SK-N-SH (cell line): ENCODE data around the gene PYGM. TPM values are rescaled to one million over a fixed set of nuclear protein-coding genes. Genes with fewer than 3 reads are reported as not detected.

Experiments used
- CTCF ChIA-PET: fragments of 300-600, 350-600 bp; formaldehyde crosslinking; extraction: SDS; loops from one replicate; lab custom pipeline; 2021; lab: Yijun Ruan, JAX
- POLR2A ChIA-PET: fragments of 350-600 bp; sonication (Branson Sonifier 250); formaldehyde crosslinking; extraction: SDS; loops from one replicate; lab custom pipeline; 2020; ENCODE audit warnings: antibody characterized with exemption, inconsistent platforms; lab: Yijun Ruan, JAX
- DNase-seq: peaks from one replicate; pipeline ENCODE4 v3.0.0; 2012
- H2AFZ ChIP-seq: fragments of 200-600 bp; sonication (generic); 2 replicates; pipeline ENCODE4 v1.8.1; 2016; ENCODE audit warnings: antibody characterized with exemption, mild to moderate bottlenecking, low read depth
- H3F3A ChIP-seq: fragments of 200-600 bp; sonication (generic); replicated peaks from 2 replicates; pipeline ENCODE3; 2016; ENCODE audit warnings: antibody characterized with exemption, mild to moderate bottlenecking; ENCODE audit not compliant: insufficient read depth
- H3K27ac ChIP-seq, 2 experiments: fragments of 200-500 bp in 1 of 2; fragments of 200-600 bp in 1 of 2; sonication (Bioruptor generic) in 1 of 2; sonication (generic), shearing (Covaris generic) in 1 of 2; 2 replicates each; pipeline versions ENCODE4 v1.5.1 to v1.6.1; 2014 to 2016; ENCODE audit warnings: low read depth in 2 of 2, inconsistent platforms in 1 of 2, low read length in 1 of 2, mild to moderate bottlenecking in 1 of 2, mixed read lengths in 1 of 2
- H3K27me3 ChIP-seq: fragments of 200-600 bp; sonication (generic), shearing (Covaris generic); 2 replicates; pipeline ENCODE4 v1.6.1; 2016; ENCODE audit warnings: mixed run types; ENCODE audit not compliant: insufficient read depth
- H3K36me3 ChIP-seq, 2 experiments: fragments of 200-500 bp in 1 of 2; fragments of 200-600 bp in 1 of 2; sonication (Bioruptor generic) in 1 of 2; sonication (generic) in 1 of 2; replicated peaks in 1 of 2; 2 replicates each; pipeline versions ENCODE3 to v1.5.1; 2014 to 2016; ENCODE audit warnings: low read length in 1 of 2, mild to moderate bottlenecking in 1 of 2; ENCODE audit not compliant: insufficient read depth in 2 of 2, control insufficient read depth in 1 of 2
- H3K4me1 ChIP-seq, 2 experiments: fragments of 200-500 bp in 1 of 2; fragments of 200-600 bp in 1 of 2; sonication (Bioruptor generic) in 1 of 2; sonication (generic), shearing (Covaris generic) in 1 of 2; 2 replicates each; pipeline versions ENCODE4 v1.5.1 to v1.6.1; 2014 to 2016; ENCODE audit warnings: low read depth in 1 of 2, low read length in 1 of 2, mixed run types in 1 of 2; ENCODE audit not compliant: insufficient read depth in 2 of 2, control insufficient read depth in 1 of 2
- H3K4me2 ChIP-seq: fragments of 200-600 bp; sonication (generic), shearing (Covaris generic); 2 replicates; pipeline ENCODE4 v1.6.1; 2017; ENCODE audit warnings: mixed run types
- H3K4me3 ChIP-seq, 2 experiments: fragments of 200-500 bp in 1 of 2; fragments of 200-600 bp in 1 of 2; sonication (Bioruptor generic) in 1 of 2; sonication (generic), shearing (Covaris generic) in 1 of 2; 2 replicates each; pipeline versions ENCODE4 v1.5.1 to v1.8.1; 2014 to 2016; ENCODE audit warnings: low read depth in 2 of 2, inconsistent platforms in 1 of 2, low read length in 1 of 2, mild to moderate bottlenecking in 1 of 2, mixed read lengths in 1 of 2, moderate library complexity in 1 of 2
- H3K79me2 ChIP-seq: fragments of 200-600 bp; sonication (generic); 2 replicates; pipeline ENCODE4 v1.8.1; 2017; ENCODE audit warnings: mild to moderate bottlenecking; ENCODE audit not compliant: insufficient read depth
- H3K9ac ChIP-seq: fragments of 200-600 bp; sonication (generic); 2 replicates; pipeline ENCODE4 v1.6.1; 2017; ENCODE audit warnings: mixed run types
- H3K9me2 ChIP-seq: fragments of 200-600 bp; sonication (generic); 2 replicates; pipeline ENCODE4 v1.6.1; 2017; ENCODE audit warnings: mixed run types
- H3K9me3 ChIP-seq: fragments of 200-600 bp; sonication (generic); 2 replicates; pipeline ENCODE4 v1.6.1; 2017; ENCODE audit warnings: mixed run types, mild to moderate bottlenecking, moderate library complexity
- H4K20me1 ChIP-seq: fragments of 200-600 bp; sonication (generic); 2 replicates; pipeline ENCODE4 v1.6.1; 2017; ENCODE audit warnings: mild to moderate bottlenecking, mixed run types; ENCODE audit not compliant: insufficient read depth
- ELF1 ChIP-seq: IDR thresholded peaks from 2 replicates; pipeline ENCODE4 v1.4.0; 2012
- FOSL2 ChIP-seq: IDR thresholded peaks from 2 replicates; pipeline ENCODE4 v1.4.0; 2012; ENCODE audit warnings: low read depth, mild to moderate bottlenecking, moderate library complexity, borderline replicate concordance
- FOXJ3 ChIP-seq: sonication (generic); formaldehyde crosslinking; IDR thresholded peaks from 2 replicates; pipeline ENCODE4 v1.5.1; 2020; ENCODE audit warnings: mild to moderate bottlenecking, missing genetic modification reagents
- FOXM1 ChIP-seq: IDR thresholded peaks from 2 replicates; pipeline ENCODE4 v1.4.0; 2012; ENCODE audit warnings: low read depth, mild to moderate bottlenecking
- GABPA ChIP-seq: IDR thresholded peaks from 2 replicates; pipeline ENCODE4 v1.4.0; 2012; ENCODE audit warnings: low read depth, mild to moderate bottlenecking
- GATA2 ChIP-seq: sonication (generic); formaldehyde crosslinking; IDR thresholded peaks from 2 replicates; pipeline ENCODE4 v1.5.0; 2020; ENCODE audit warnings: mild to moderate bottlenecking, missing genetic modification reagents
- MAX ChIP-seq: IDR thresholded peaks from 2 replicates; pipeline ENCODE4 v1.4.0; 2012; ENCODE audit warnings: low read depth
- MEF2A ChIP-seq: IDR thresholded peaks from 2 replicates; pipeline ENCODE4 v1.4.0; 2012; ENCODE audit warnings: low read depth, borderline replicate concordance
- MXI1 ChIP-seq: IDR thresholded peaks from 2 replicates; pipeline ENCODE4 v1.6.1; 2012; ENCODE audit warnings: mild to moderate bottlenecking, low read depth, low read length, improper control_type of control experiment
- NFIC ChIP-seq: IDR thresholded peaks from 2 replicates; pipeline ENCODE4 v1.4.0; 2012; ENCODE audit warnings: borderline replicate concordance
- NRF1 ChIP-seq: IDR thresholded peaks from 2 replicates; pipeline ENCODE4 v1.6.1; 2012; ENCODE audit warnings: low read depth, mild to moderate bottlenecking, low read length
- POLR2AphosphoS5 ChIP-seq: IDR thresholded peaks from 2 replicates; pipeline ENCODE4 v1.6.1; 2012; ENCODE audit warnings: low read depth, low read length
- RAD21 ChIP-seq: IDR thresholded peaks from 2 replicates; pipeline ENCODE4 v1.6.1; 2012; ENCODE audit warnings: mild to moderate bottlenecking, low read length
- TAF1 ChIP-seq: IDR thresholded peaks from 2 replicates; pipeline ENCODE4 v1.6.1; 2012; ENCODE audit warnings: low read depth, mild to moderate bottlenecking, low read length, moderate library complexity, borderline replicate concordance
- TCF12 ChIP-seq: IDR thresholded peaks from 2 replicates; pipeline ENCODE4 v1.4.0; 2012
- USF1 ChIP-seq: IDR thresholded peaks from 2 replicates; pipeline ENCODE4 v1.4.0; 2012; ENCODE audit warnings: low read depth, borderline replicate concordance
- USF2 ChIP-seq: fragments of 150-350 bp; IDR thresholded peaks from 2 replicates; pipeline ENCODE4 v1.6.1; 2017; ENCODE audit warnings: antibody characterized with exemption, low read length, low read depth, borderline replicate concordance
- WGBS: methylation state at CpG from one replicate; pipeline ENCODE4 v1.1.6; 2017; ENCODE audit warnings: low lambda C conversion rate; 5-methylcytosine and 5-hydroxymethylcytosine counted together
- polyA plus RNA-seq, 3 experiments: library from polyadenylated mRNA; depleted of rRNA; stranded (reverse); fragments of >200 nt; gene quantifications; 2 replicates each; pipeline ENCODE4 v1.2.3, GENCODE V29; 2012
- TF ChIP-seq, protein P1 (sequence below): fragments of 150-350 bp; IDR thresholded peaks from 2 replicates; pipeline ENCODE4 v1.6.1; 2016; ENCODE audit warnings: mild to moderate bottlenecking, low read depth, low read length
- TF ChIP-seq, protein P2 (sequence below): IDR thresholded peaks from 2 replicates; pipeline ENCODE4 v1.4.0; 2012; ENCODE audit warnings: low read depth, borderline replicate concordance
- TF ChIP-seq, protein P3 (sequence below): IDR thresholded peaks from 2 replicates; pipeline ENCODE4; 2012

Gene PYGM
- polyA plus RNA-seq, 1 of the 3 experiments (the other 2 are of a cell fraction), result 0.08 TPM

GRCh38 chr11:64721359-64721699, 38.4 kb downstream of the PYGM start:
- H3F3A ChIP-seq, result no peaks in the 10 kb centered on the region
- WGBS, result 20% methylated on average over 1 of the region's 3 CpGs
- H3K4me2 ChIP-seq, result no peak overlapping the region
- no peak overlapping the region for H3K9ac ChIP-seq
- H4K20me1 ChIP-seq, result no peaks in the 10 kb centered on the region
- POLR2A ChIA-PET, result interaction anchor here (0.8 kb wide), 1 partner anchor 38 kb away, joined by 3 read pairs; the partner anchor contains the start of gene PYGM
- H3K79me2 ChIP-seq, result no peaks in the 10 kb centered on the region
- no peak overlapping the region; a peak in 1 of 4 replicates for H3K4me3 ChIP-seq
- H3K36me3 ChIP-seq, result no peaks in the 10 kb centered on the region
- peaks cover 13% of the 10 kb centered on the region for H3K27me3 ChIP-seq
- TF ChIP-seq USF2 (no peak), MXI1 (no peak), TCF12 (no peak), ELF1 (no peak), USF1 (no peak), NRF1 (no peak), POLR2AphosphoS5 (no peak), GABPA (no peak), NFIC (no peak), FOXM1 (no peak), GATA2 (no peak), FOXJ3 (CRISPR knock-in tag) (no peak), MEF2A (no peak), RAD21 (no peak), FOSL2 (no peak), TAF1 (no peak), MAX (no peak)
- TF ChIP-seq, protein P1, sequence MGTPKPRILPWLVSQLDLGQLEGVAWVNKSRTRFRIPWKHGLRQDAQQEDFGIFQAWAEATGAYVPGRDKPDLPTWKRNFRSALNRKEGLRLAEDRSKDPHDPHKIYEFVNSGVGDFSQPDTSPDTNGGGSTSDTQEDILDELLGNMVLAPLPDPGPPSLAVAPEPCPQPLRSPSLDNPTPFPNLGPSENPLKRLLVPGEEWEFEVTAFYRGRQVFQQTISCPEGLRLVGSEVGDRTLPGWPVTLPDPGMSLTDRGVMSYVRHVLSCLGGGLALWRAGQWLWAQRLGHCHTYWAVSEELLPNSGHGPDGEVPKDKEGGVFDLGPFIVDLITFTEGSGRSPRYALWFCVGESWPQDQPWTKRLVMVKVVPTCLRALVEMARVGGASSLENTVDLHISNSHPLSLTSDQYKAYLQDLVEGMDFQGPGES, result no peak
- TF ChIP-seq, protein P2, sequence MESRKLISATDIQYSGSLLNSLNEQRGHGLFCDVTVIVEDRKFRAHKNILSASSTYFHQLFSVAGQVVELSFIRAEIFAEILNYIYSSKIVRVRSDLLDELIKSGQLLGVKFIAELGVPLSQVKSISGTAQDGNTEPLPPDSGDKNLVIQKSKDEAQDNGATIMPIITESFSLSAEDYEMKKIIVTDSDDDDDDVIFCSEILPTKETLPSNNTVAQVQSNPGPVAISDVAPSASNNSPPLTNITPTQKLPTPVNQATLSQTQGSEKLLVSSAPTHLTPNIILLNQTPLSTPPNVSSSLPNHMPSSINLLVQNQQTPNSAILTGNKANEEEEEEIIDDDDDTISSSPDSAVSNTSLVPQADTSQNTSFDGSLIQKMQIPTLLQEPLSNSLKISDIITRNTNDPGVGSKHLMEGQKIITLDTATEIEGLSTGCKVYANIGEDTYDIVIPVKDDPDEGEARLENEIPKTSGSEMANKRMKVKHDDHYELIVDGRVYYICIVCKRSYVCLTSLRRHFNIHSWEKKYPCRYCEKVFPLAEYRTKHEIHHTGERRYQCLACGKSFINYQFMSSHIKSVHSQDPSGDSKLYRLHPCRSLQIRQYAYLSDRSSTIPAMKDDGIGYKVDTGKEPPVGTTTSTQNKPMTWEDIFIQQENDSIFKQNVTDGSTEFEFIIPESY, result no peak
- TF ChIP-seq, protein P3, sequence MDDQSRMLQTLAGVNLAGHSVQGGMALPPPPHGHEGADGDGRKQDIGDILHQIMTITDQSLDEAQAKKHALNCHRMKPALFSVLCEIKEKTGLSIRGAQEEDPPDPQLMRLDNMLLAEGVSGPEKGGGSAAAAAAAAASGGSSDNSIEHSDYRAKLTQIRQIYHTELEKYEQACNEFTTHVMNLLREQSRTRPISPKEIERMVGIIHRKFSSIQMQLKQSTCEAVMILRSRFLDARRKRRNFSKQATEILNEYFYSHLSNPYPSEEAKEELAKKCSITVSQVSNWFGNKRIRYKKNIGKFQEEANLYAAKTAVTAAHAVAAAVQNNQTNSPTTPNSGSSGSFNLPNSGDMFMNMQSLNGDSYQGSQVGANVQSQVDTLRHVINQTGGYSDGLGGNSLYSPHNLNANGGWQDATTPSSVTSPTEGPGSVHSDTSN, result no peak
- H3K9me3 ChIP-seq, result no peaks in the 10 kb centered on the region
- no peaks in the 10 kb centered on the region for H3K9me2 ChIP-seq
- H3K4me1 ChIP-seq, result peaks cover 0 to 46% of the 10 kb centered on the region in 2 experiments; a peak in 1 of 4 replicates
- no peak for DNase-seq
- no peak overlapping the region for H2AFZ ChIP-seq
- CTCF ChIA-PET, result interaction anchor here (0.9 to 2.0 kb wide), 7 partner anchors 10 to 32 kb away, joined by 4 to 33 read pairs (median 7); partner anchors contain the start of gene RASGRP2
- no peak overlapping the region for H3K27ac ChIP-seq
